ENCODE data around the gene PNPLA1. TPM values are rescaled to one million over a fixed set of nuclear protein-coding genes. Genes with fewer than 3 reads are reported as not detected.

PNPLA1 gene
- total and polyA plus RNA-seq, 2 donors (not counting 1 experiment from before 2014, with no cell fraction given): 0.02 TPM; not detected in 1

GRCh38 chr6:36330366-36330765, 60.5 kb downstream of the PNPLA1 start:
- H4K20me1 ChIP-seq (ENCODE audit: control insufficient read depth, extremely low read depth, insufficient read depth, low read length): no peaks in the 10 kb centered on the region
- H3K4me1 ChIP-seq (ENCODE audit: control insufficient read depth, extremely low read depth, insufficient read depth, low read length): no peaks in the 10 kb centered on the region
- TF ChIP-seq EZH2 (IDR thresholded peaks at IDR 0.05; ENCODE audit: low read length, missing control alignments) (no peak), CTCF (conservative IDR thresholded peaks at IDR 0.05 in 1 of 2, IDR thresholded peaks at IDR 0.05 in 1 of 2; ENCODE audit: low read depth in 1 of 2, low read length in 2 of 2) (no peak)
- H3K36me3 ChIP-seq (ENCODE audit: control insufficient read depth, insufficient read depth, low read length): no peaks in the 10 kb centered on the region
- H3K27ac ChIP-seq (ENCODE audit: insufficient read depth, low read length): no peak overlapping the region
- H3K27me3 ChIP-seq (ENCODE audit: control insufficient read depth, insufficient read depth, low read length): peaks cover 55% of the 10 kb centered on the region
- no peak overlapping the region for H3K4me3 ChIP-seq (replicated peaks in 1 of 4; ENCODE audit: control extremely low read depth in 1 of 4, insufficient read depth in 1 of 4, low read depth in 3 of 4, low read length in 4 of 4)
- H3K9me3 ChIP-seq (ENCODE audit: control insufficient read depth, insufficient read depth, low read depth, low read length): no peaks in the 10 kb centered on the region
- H3K79me2 ChIP-seq (ENCODE audit: control insufficient read depth, insufficient read depth, low read length): no peaks in the 10 kb centered on the region
- no peak overlapping the region for H2AFZ ChIP-seq (ENCODE audit: low read length)
- no peak for DNase-seq (ENCODE audit: low read depth in 2 of 2)
- H3K9ac ChIP-seq (ENCODE audit: insufficient read depth, low read length): no peak overlapping the region
- H3K4me2 ChIP-seq (ENCODE audit: extremely low read depth, insufficient read depth, low read length): no peak overlapping the region

- Histone ChIP-seq H3K4me1 (ENCODE audit: control insufficient read depth, extremely low read depth, insufficient read depth, low read length) (no peaks in the 10 kb centered on the region), H3K4me2 (ENCODE audit: extremely low read depth, insufficient read depth, low read length) (no peak overlapping the region), H3K27me3 (ENCODE audit: control insufficient read depth, insufficient read depth, low read length) (peaks cover 49% of the 10 kb centered on the region), H3K79me2 (ENCODE audit: control insufficient read depth, insufficient read depth, low read length) (no peaks in the 10 kb centered on the region), H4K20me1 (ENCODE audit: control insufficient read depth, extremely low read depth, insufficient read depth, low read length) (no peaks in the 10 kb centered on the region), H2AFZ (ENCODE audit: low read length) (no peak overlapping the region), H3K36me3 (ENCODE audit: control insufficient read depth, insufficient read depth, low read length) (no peaks in the 10 kb centered on the region), H3K4me3 (replicated peaks in 1 of 4; ENCODE audit: control extremely low read depth in 1 of 4, insufficient read depth in 1 of 4, low read depth in 3 of 4, low read length in 4 of 4) (no peak overlapping the region), H3K9ac (ENCODE audit: insufficient read depth, low read length) (no peak overlapping the region), H3K27ac (ENCODE audit: insufficient read depth, low read length) (no peak overlapping the region), H3K9me3 (ENCODE audit: control insufficient read depth, insufficient read depth, low read depth, low read length) (no peaks in the 10 kb centered on the region)
- TF ChIP-seq CTCF (conservative IDR thresholded peaks at IDR 0.05 in 1 of 2, IDR thresholded peaks at IDR 0.05 in 1 of 2; ENCODE audit: low read depth in 1 of 2, low read length in 2 of 2) (no peak), EZH2 (IDR thresholded peaks at IDR 0.05; ENCODE audit: low read length, missing control alignments) (no peak)
- DNase-seq (ENCODE audit: low read depth in 2 of 2): no peak
These were observed 61.5 kb downstream of the PNPLA1 start for GRCh38 chr6:36331381-36331780.

GRCh38 chr6:36333171-36333895, 63.5 kb downstream of the PNPLA1 start:
- Histone ChIP-seq H3K36me3 (ENCODE audit: control insufficient read depth, insufficient read depth, low read length) (no peaks in the 10 kb centered on the region), H3K27me3 (ENCODE audit: control insufficient read depth, insufficient read depth, low read length) (peaks cover 41% of the 10 kb centered on the region), H3K9ac (ENCODE audit: insufficient read depth, low read length) (no peak overlapping the region), H3K27ac (ENCODE audit: insufficient read depth, low read length) (no peak overlapping the region), H3K9me3 (ENCODE audit: control insufficient read depth, insufficient read depth, low read depth, low read length) (no peaks in the 10 kb centered on the region), H4K20me1 (ENCODE audit: control insufficient read depth, extremely low read depth, insufficient read depth, low read length) (no peaks in the 10 kb centered on the region), H3K4me2 (ENCODE audit: extremely low read depth, insufficient read depth, low read length) (no peak overlapping the region), H3K79me2 (ENCODE audit: control insufficient read depth, insufficient read depth, low read length) (no peaks in the 10 kb centered on the region), H3K4me1 (ENCODE audit: control insufficient read depth, extremely low read depth, insufficient read depth, low read length) (no peaks in the 10 kb centered on the region), H3K4me3 (replicated peaks in 1 of 4; ENCODE audit: control extremely low read depth in 1 of 4, insufficient read depth in 1 of 4, low read depth in 3 of 4, low read length in 4 of 4) (no peak overlapping the region), H2AFZ (ENCODE audit: low read length) (no peak overlapping the region)
- DNase-seq (ENCODE audit: low read depth in 2 of 2): no peak
- TF ChIP-seq EZH2 (IDR thresholded peaks at IDR 0.05; ENCODE audit: low read length, missing control alignments) (no peak), CTCF (conservative IDR thresholded peaks at IDR 0.05 in 1 of 2, IDR thresholded peaks at IDR 0.05 in 1 of 2; ENCODE audit: low read depth in 1 of 2, low read length in 2 of 2) (no peak)

Data from fibroblast of lung (primary cell).